SK-N-MC (cell line): Measurements from ENCODE around the gene CLCN7.
"Not testable (repeated sequence)": the region's sequence is repeated elsewhere in the genome, so short reads cannot be mapped to it uniquely, and the experiment has no call there.

ENCODE experiments used
- EZH2 ChIP-seq: fragments of 200-600 bp; sonication (generic); IDR thresholded peaks from one replicate; pipeline ENCODE4 v1.6.1; 2017; ENCODE audit warnings: antibody characterized with exemption
- FOXP2 ChIP-seq: optimal IDR thresholded peaks from 2 replicates; pipeline ENCODE3; 2011; ENCODE audit warnings: mild to moderate bottlenecking, moderate library complexity; ENCODE audit not compliant: insufficient read depth; ENCODE audit errors: extremely low read length, control extremely low read depth
- POLR2AphosphoS5 ChIP-seq: IDR thresholded peaks from 2 replicates; pipeline ENCODE4 v1.6.1; 2012; ENCODE audit warnings: mild to moderate bottlenecking, low read depth, low read length, borderline replicate concordance

DNA sequence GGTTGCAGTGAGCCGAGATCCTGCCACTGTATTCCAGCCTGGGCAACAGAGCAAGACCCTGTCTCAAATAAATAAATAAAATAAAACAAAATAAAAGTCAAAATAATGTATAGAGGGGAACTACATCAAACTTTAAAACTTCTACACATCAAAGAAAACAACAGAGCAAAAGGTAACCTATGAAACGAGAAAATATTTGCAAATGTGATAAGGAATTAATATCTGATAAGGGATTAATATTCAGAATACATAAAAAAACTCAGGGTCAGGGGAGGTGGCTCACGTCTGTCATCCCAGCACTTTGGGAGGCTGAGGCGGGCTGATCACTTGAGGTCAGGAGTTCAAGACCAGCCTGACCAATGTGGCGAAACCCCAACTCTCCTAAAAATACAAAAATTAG is 5.7 kb downstream of the CLCN7 start:
- TF ChIP-seq EZH2, POLR2AphosphoS5, FOXP2: not testable (repeated sequence)
